Neural progenitor cell (in vitro differentiated cells): ENCODE measurements around the gene UNK.

Source experiments
- EZH2 ChIP-seq: fragments of 200-600 bp; sonication (generic); IDR thresholded peaks from 2 replicates; pipeline ENCODE4 v1.6.1; 2017; ENCODE audit warnings: antibody characterized with exemption, mild to moderate bottlenecking, moderate library complexity
- TF ChIP-seq, protein P1 (sequence below): fragments of 200-600 bp; sonication (generic); IDR thresholded peaks from 2 replicates; pipeline ENCODE4 v1.5.1; 2017; ENCODE audit warnings: antibody characterized with exemption, mild to moderate bottlenecking

DNA sequence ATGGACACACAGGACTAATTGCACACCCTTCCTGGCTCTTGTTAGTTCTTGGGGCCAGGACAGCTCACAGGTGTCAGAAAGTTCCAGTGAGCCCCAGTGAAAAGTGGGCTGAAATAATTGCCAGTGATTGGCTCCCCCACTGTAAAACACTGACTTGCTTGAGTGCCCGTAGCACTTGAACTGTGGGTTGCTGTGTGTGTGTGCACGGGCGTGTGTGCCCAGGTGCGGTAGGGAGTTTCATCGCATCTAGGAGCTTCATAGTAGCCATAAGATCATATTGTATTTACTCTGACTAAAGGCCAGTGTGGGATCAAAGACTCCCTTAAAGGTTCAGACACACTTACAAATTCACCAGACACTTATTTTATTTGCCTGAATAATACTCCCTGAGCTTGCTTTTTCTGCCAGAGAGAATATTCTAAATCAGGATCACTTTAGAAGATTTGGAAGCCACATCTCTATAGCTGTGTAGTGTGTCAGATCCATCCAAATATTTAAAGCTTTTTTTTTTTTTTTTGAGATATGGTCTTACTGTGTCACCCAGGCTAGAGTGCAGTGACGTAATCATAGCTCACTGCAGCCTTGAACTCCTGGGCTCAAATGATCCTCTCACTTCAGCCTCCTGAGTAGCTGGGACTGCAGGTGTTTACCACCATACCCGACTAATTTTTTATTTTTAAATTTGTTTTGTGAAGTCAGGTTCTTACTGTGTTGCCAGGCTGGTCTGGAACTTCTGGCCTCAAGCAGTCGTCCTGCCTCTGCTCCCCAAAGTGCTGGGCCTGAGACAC is 11.4 kb downstream of the UNK start:
- TF ChIP-seq, protein P1, sequence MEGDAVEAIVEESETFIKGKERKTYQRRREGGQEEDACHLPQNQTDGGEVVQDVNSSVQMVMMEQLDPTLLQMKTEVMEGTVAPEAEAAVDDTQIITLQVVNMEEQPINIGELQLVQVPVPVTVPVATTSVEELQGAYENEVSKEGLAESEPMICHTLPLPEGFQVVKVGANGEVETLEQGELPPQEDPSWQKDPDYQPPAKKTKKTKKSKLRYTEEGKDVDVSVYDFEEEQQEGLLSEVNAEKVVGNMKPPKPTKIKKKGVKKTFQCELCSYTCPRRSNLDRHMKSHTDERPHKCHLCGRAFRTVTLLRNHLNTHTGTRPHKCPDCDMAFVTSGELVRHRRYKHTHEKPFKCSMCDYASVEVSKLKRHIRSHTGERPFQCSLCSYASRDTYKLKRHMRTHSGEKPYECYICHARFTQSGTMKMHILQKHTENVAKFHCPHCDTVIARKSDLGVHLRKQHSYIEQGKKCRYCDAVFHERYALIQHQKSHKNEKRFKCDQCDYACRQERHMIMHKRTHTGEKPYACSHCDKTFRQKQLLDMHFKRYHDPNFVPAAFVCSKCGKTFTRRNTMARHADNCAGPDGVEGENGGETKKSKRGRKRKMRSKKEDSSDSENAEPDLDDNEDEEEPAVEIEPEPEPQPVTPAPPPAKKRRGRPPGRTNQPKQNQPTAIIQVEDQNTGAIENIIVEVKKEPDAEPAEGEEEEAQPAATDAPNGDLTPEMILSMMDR: no peak
- no peak for TF ChIP-seq EZH2
